HEK293 (cell line): Measurements from ENCODE around the gene FAF2.

Source experiments
- CTCF ChIA-PET: fragments of 350-600 bp; formaldehyde crosslinking; extraction: SDS; loops from one replicate; lab custom pipeline; 2021; ENCODE audit warnings: antibody characterized with exemption; lab: Yijun Ruan, JAX
- POLR2A ChIA-PET: fragments of 300-600 bp; formaldehyde crosslinking; extraction: SDS; loops from one replicate; lab custom pipeline; 2020; ENCODE audit warnings: antibody characterized with exemption, inconsistent platforms; lab: Yijun Ruan, JAX
- H3K27ac ChIP-seq: fragments of 200-500 bp; sonication (Bioruptor generic); 2 replicates; pipeline ENCODE4 v1.5.1; 2014; ENCODE audit warnings: low read depth, low read length, control low read depth, inconsistent platforms; ENCODE audit errors: extremely low read depth
- H3K36me3 ChIP-seq, 2 experiments: fragments of 200-500 bp in 1 of 2; sonication (Bioruptor generic) in 1 of 2; 1 replicate in 1 of 2; 2 replicates in 1 of 2; pipeline ENCODE4 v1.5.1; 2014 to 2017; ENCODE audit warnings: inconsistent platforms in 2 of 2, low read length in 2 of 2; ENCODE audit not compliant: control insufficient read depth in 2 of 2, insufficient read depth in 1 of 2
- H3K4me1 ChIP-seq: fragments of 200-500 bp; sonication (Bioruptor generic); 2 replicates; pipeline ENCODE4 v1.5.1; 2014; ENCODE audit warnings: mild to moderate bottlenecking, low read length, inconsistent platforms; ENCODE audit not compliant: control insufficient read depth, insufficient read depth
- H3K4me3 ChIP-seq: 2 replicates; pipeline ENCODE4 v1.5.1; 2011; ENCODE audit warnings: low read depth, mild to moderate bottlenecking, control low read depth, low read length, moderate library complexity
- H3K9me3 ChIP-seq: fragments of 200-500 bp; sonication (Bioruptor generic); 2 replicates; pipeline ENCODE4 v1.5.1; 2014; ENCODE audit warnings: low read depth, low read length, inconsistent platforms; ENCODE audit not compliant: control insufficient read depth, insufficient read depth
- ATF2 ChIP-seq: fragments of 450-650 bp; formaldehyde crosslinking; IDR thresholded peaks from 2 replicates; pipeline ENCODE4 v1.5.1; 2016; ENCODE audit warnings: missing biosample characterization, missing genetic modification characterization, low read depth
- KLF17 ChIP-seq: fragments of 450-650 bp; formaldehyde crosslinking; IDR thresholded peaks from 2 replicates; pipeline ENCODE4 v1.5.1; 2016; ENCODE audit warnings: missing biosample characterization, missing genetic modification characterization
- PRDM4 ChIP-seq: fragments of 450-650 bp; formaldehyde crosslinking; IDR thresholded peaks from 2 replicates; pipeline ENCODE4 v1.5.1; 2017; ENCODE audit warnings: missing biosample characterization, missing genetic modification characterization
- SCRT2 ChIP-seq: fragments of 450-650 bp; formaldehyde crosslinking; IDR thresholded peaks from 2 replicates; pipeline ENCODE4 v1.5.1; 2016; ENCODE audit warnings: missing biosample characterization, missing genetic modification characterization
- SETDB1 ChIP-seq: IDR thresholded peaks from one replicate; pipeline ENCODE4 v1.6.1; 2017; ENCODE audit warnings: mild to moderate bottlenecking, low read length, moderate library complexity, mixed read lengths; ENCODE audit not compliant: insufficient read length
- ZBTB11 ChIP-seq: fragments of 450-650 bp; formaldehyde crosslinking; conservative IDR thresholded peaks from 2 replicates; pipeline ENCODE4 v1.5.1; 2016; ENCODE audit warnings: low read depth, missing biosample characterization, missing genetic modification characterization
- ZBTB17 ChIP-seq: fragments of 450-650 bp; formaldehyde crosslinking; IDR thresholded peaks from 2 replicates; pipeline ENCODE4 v1.5.1; 2016; ENCODE audit warnings: missing biosample characterization, missing genetic modification characterization
- ZBTB6 ChIP-seq: fragments of 450-650 bp; formaldehyde crosslinking; IDR thresholded peaks from 2 replicates; pipeline ENCODE4 v1.5.1; 2017; ENCODE audit warnings: missing biosample characterization, missing genetic modification characterization
- ZEB2 ChIP-seq: fragments of 450-650 bp; formaldehyde crosslinking; IDR thresholded peaks from 2 replicates; pipeline ENCODE4 v1.5.1; 2016; ENCODE audit warnings: missing biosample characterization, missing genetic modification characterization
- ZFP37 ChIP-seq: fragments of 450-650 bp; formaldehyde crosslinking; IDR thresholded peaks from 2 replicates; pipeline ENCODE4 v1.5.1; 2016; ENCODE audit warnings: missing biosample characterization, missing genetic modification characterization
- ZNF221 ChIP-seq: fragments of 450-650 bp; formaldehyde crosslinking; IDR thresholded peaks from 2 replicates; pipeline ENCODE4 v1.5.1; 2017; ENCODE audit warnings: missing biosample characterization, missing genetic modification characterization, borderline replicate concordance
- ZNF37A ChIP-seq: fragments of 450-650 bp; IDR thresholded peaks from 2 replicates; pipeline ENCODE4 v1.5.1; 2018; ENCODE audit warnings: missing biosample characterization, missing genetic modification characterization
- ZNF600 ChIP-seq: fragments of 450-650 bp; formaldehyde crosslinking; IDR thresholded peaks from 2 replicates; pipeline ENCODE4 v1.5.1; 2016; ENCODE audit warnings: missing biosample characterization, missing genetic modification characterization
- ZNF626 ChIP-seq: fragments of 450-650 bp; sonication (Bioruptor Pico); formaldehyde crosslinking; IDR thresholded peaks from 2 replicates; pipeline ENCODE4 v1.5.1; 2018; ENCODE audit warnings: missing biosample characterization, missing genetic modification characterization, inconsistent platforms
- ZNF792 ChIP-seq: fragments of 450-650 bp; formaldehyde crosslinking; IDR thresholded peaks from 2 replicates; pipeline ENCODE4 v1.5.1; 2016; ENCODE audit warnings: missing biosample characterization, missing genetic modification characterization
- TF ChIP-seq, protein P1 (sequence below): fragments of 450-650 bp; formaldehyde crosslinking; conservative IDR thresholded peaks from 2 replicates; pipeline ENCODE4 v1.5.1; 2016; ENCODE audit warnings: low read depth, missing biosample characterization, missing genetic modification characterization

FAF2 gene

DNA sequence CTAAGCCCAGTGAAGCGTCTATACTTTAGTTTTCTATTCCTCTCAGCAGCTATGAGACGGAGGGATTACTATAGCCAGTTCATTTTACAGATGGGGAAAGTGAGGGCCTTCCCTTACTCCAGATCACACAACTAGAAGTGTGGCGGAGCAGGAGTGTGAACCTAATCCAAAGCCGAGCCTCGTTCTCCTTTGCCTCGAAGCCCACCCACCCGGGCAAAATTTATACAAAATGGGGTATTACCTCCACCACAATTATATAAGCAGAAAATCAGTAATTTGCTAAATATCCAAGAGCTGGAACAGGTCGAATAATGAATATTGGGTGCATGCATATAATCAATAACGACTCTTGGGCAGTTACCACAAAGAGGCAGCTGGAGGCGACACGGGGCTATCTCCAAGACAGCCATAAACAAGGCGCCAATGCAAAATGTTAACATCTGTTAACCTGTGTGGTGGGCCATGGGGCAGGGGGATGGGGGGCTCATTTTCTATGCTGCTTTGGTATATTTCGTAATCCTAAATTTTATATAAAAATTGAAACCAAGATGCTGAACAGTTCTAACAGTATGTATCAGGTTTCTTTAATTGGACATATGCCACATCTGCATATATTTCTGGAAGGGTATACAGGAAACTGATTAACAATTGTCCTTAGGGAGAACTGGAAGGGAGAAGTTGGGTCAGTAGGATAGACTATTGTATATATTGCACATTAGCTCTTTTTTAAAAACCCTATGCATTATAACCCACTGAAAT, 90.2 kb downstream of the FAF2 start (continued):
- no peak for TF ChIP-seq ZNF221 (tag by site-specific recombination)
- TF ChIP-seq, all 188 proteins: peak for 6

DNA sequence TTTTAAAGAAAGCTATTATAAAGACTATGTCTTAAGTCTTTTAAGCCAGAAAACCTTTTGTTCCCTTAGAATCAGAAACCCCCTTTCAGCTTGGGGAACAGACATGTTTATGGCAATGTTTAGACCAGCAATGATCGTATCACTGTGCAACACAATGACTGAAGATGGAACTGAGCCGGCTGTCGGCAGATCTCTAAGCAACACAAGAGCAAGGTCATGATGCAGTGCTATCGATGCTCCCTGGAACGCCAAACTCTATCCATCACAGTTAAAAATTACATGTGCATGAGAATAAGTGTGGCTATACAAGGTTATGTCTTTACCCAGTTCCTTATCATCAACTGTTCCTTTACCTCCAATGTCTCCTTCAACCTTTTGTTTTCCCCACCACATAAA, 90.8 kb downstream of the FAF2 start:
- H3K9me3 ChIP-seq: no peaks in the 10 kb centered on the region
- H3K4me1 ChIP-seq: peaks cover 3% of the 10 kb centered on the region; the same call in 1 of the 2 replicates
- H3K27ac ChIP-seq: no peak overlapping the region
- TF ChIP-seq ZEB2 (tag by site-specific recombination) (no peak), PRDM4 (tag by site-specific recombination) (0 out of 2 replicates have a peak, but pooled peaks have one; percentile 5), ATF2 (tag by site-specific recombination) (no peak), SCRT2 (tag by site-specific recombination) (no peak), ZNF600 (tag by site-specific recombination) (peak; percentile 43; the same call in 1 of the 2 replicates), ZNF792 (tag by site-specific recombination) (no peak), ZNF626 (tag by site-specific recombination) (no peak), ZBTB17 (tag by site-specific recombination) (no peak; the same call in 1 of the 2 replicates), ZBTB11 (tag by site-specific recombination) (no peak), SETDB1 (no peak), ZNF37A (tag by site-specific recombination) (no peak), KLF17 (tag by site-specific recombination) (no peak), ZFP37 (tag by site-specific recombination) (no peak), ZBTB6 (tag by site-specific recombination) (no peak)
- TF ChIP-seq, protein P1, sequence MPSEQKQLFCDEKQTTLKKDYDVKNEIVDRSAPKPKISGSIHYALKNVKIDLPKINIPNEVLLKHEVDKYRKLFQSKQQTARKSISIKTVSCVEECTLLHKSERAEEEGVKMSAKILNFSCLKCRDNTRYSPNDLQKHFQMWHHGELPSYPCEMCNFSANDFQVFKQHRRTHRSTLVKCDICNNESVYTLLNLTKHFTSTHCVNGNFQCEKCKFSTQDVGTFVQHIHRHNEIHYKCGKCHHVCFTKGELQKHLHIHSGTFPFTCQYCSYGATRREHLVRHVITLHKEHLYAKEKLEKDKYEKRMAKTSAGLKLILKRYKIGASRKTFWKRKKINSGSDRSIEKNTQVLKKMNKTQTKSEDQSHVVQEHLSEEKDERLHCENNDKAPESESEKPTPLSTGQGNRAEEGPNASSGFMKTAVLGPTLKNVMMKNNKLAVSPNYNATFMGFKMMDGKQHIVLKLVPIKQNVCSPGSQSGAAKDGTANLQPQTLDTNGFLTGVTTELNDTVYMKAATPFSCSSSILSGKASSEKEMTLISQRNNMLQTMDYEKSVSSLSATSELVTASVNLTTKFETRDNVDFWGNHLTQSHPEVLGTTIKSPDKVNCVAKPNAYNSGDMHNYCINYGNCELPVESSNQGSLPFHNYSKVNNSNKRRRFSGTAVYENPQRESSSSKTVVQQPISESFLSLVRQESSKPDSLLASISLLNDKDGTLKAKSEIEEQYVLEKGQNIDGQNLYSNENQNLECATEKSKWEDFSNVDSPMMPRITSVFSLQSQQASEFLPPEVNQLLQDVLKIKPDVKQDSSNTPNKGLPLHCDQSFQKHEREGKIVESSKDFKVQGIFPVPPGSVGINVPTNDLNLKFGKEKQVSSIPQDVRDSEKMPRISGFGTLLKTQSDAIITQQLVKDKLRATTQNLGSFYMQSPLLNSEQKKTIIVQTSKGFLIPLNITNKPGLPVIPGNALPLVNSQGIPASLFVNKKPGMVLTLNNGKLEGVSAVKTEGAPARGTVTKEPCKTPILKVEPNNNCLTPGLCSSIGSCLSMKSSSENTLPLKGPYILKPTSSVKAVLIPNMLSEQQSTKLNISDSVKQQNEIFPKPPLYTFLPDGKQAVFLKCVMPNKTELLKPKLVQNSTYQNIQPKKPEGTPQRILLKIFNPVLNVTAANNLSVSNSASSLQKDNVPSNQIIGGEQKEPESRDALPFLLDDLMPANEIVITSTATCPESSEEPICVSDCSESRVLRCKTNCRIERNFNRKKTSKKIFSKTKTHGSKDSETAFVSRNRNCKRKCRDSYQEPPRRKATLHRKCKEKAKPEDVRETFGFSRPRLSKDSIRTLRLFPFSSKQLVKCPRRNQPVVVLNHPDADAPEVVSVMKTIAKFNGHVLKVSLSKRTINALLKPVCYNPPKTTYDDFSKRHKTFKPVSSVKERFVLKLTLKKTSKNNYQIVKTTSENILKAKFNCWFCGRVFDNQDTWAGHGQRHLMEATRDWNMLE (tag by site-specific recombination): no peak
- peaks cover 0 to 10% of the 10 kb centered on the region in 2 experiments; a peak in 1 of 3 replicates for H3K36me3 ChIP-seq
- H3K4me3 ChIP-seq: no peak overlapping the region
- ChIA-PET POLR2A (interaction anchor here (0.5 to 1.6 kb wide), 2 partner anchors 74 to 91 kb away, joined by 3 to 4 read pairs; partner anchors contain the start of genes EIF4E1B and SNCB), CTCF (interaction anchor here (0.6 to 1.1 kb wide), 2 partner anchors 122 to 133 kb away, joined by 3 to 5 read pairs; no protein-coding TSS in a partner anchor)
